ENCODE results near the gene PASK. TPM values are rescaled to one million over a fixed set of nuclear protein-coding genes. Genes with fewer than 3 reads are reported as not detected.
A peak's percentile ranks its signal among the peaks of the same experiment; 100 is the strongest.

Gene PASK
- total RNA-seq, 2 experiments from 2014 or later: 71.3 to 74.8 TPM

- no peak for TF ChIP-seq CTCF (IDR thresholded peaks at IDR 0.05)
- ChIA-PET CTCF (interaction anchor here (1.1 kb wide), 1 partner anchor 39 kb away, joined by 4 read pairs; the partner anchor contains the start of gene PASK), POLR2A (interaction anchor here (0.9 to 4.7 kb wide), 5 partner anchors 9 to 204 kb away, joined by 3 to 38 read pairs (median 11); partner anchors contain the start of genes MTERF4, PASK and PPP1R7)
- peak overlapping the region; percentile 81 for H3K4me3 Mint-ChIP-seq
- no peaks in the 10 kb centered on the region for H3K27me3 Mint-ChIP-seq
- peak overlapping the region; percentile 93 for H3K27ac Mint-ChIP-seq
- intact Hi-C loops (cut with micrococcal nuclease): no loop called here
- peaks cover 38% of the 10 kb centered on the region for H3K36me3 Mint-ChIP-seq (ENCODE audit: low read depth)
- ATAC-seq: peak; percentile 1
- no peak for DNase-seq
- H3K4me1 Mint-ChIP-seq (ENCODE audit: low read depth): peaks cover 56% of the 10 kb centered on the region
- no peaks in the 10 kb centered on the region for H3K9me3 Mint-ChIP-seq
Measured at GRCh38 chr2:241110089-241110606, 39.1 kb downstream of the PASK start.

GRCh38 chr2:241109210-241110088, 39.8 kb downstream of the PASK start:
- DNase-seq (peak; percentile 68), ATAC-seq (peak; percentile 37)
- intact Hi-C loops (cut with micrococcal nuclease): loop anchor here (5.0 kb wide), 1 partner anchor 38 kb away; the partner anchor contains the start of gene PASK
- ChIA-PET CTCF (interaction anchor here (1.1 kb wide), 1 partner anchor 40 kb away, joined by 4 read pairs; the partner anchor contains the start of gene PASK), POLR2A (interaction anchor here (1.0 to 4.7 kb wide), 5 partner anchors 8 to 152 kb away, joined by 3 to 38 read pairs (median 6); partner anchors contain the start of genes MTERF4, PASK and PPP1R7)
- Mint-ChIP-seq H3K27me3 (no peaks in the 10 kb centered on the region), H3K36me3 (ENCODE audit: low read depth) (peaks cover 33% of the 10 kb centered on the region), H3K9me3 (no peaks in the 10 kb centered on the region), H3K4me3 (peak overlapping the region; percentile 81), H3K27ac (peak overlapping the region; percentile 93), H3K4me1 (ENCODE audit: low read depth) (peaks cover 59% of the 10 kb centered on the region)
- no peak for TF ChIP-seq CTCF (IDR thresholded peaks at IDR 0.05)

GRCh38 chr2:241108271-241109209, 40.7 kb downstream of the PASK start:
- CTCF ChIA-PET: interaction anchor here (1.3 kb wide), 1 partner anchor 30 kb away, joined by 3 read pairs; no protein-coding TSS in a partner anchor
- Mint-ChIP-seq H3K27ac (peak overlapping the region; percentile 93), H3K36me3 (ENCODE audit: low read depth) (peaks cover 31% of the 10 kb centered on the region), H3K27me3 (no peaks in the 10 kb centered on the region), H3K4me1 (ENCODE audit: low read depth) (peaks cover 62% of the 10 kb centered on the region), H3K4me3 (peak overlapping the region; percentile 81), H3K9me3 (no peaks in the 10 kb centered on the region)
- no peak for ATAC-seq
- no peak for TF ChIP-seq CTCF (IDR thresholded peaks at IDR 0.05)
- peak; percentile 32 for DNase-seq
- intact Hi-C loops (cut with micrococcal nuclease): loop anchor here (5.0 kb wide), 1 partner anchor 39 kb away; the partner anchor contains the start of gene PASK
- POLR2A ChIA-PET: interaction anchor here (1.0 to 2.9 kb wide), 4 partner anchors 9 to 153 kb away, joined by 3 to 11 read pairs (median 5); partner anchors contain the start of genes PASK and PPP1R7

- Mint-ChIP-seq H3K4me1 (ENCODE audit: low read depth) (peaks cover 57% of the 10 kb centered on the region), H3K27me3 (no peaks in the 10 kb centered on the region), H3K4me3 (no peak overlapping the region), H3K9me3 (no peaks in the 10 kb centered on the region), H3K36me3 (ENCODE audit: low read depth) (peaks cover 26% of the 10 kb centered on the region), H3K27ac (peak overlapping the region; percentile 93)
- DNase-seq (no peak), ATAC-seq (no peak)
- intact Hi-C loops (cut with micrococcal nuclease): loop anchor here (5.0 kb wide), 1 partner anchor 40 kb away; the partner anchor contains the start of gene PASK
- ChIA-PET POLR2A (interaction anchor here (0.8 to 2.2 kb wide), 5 partner anchors 8 to 43 kb away, joined by 3 to 6 read pairs (median 3); partner anchors contain the start of gene PPP1R7), CTCF (interaction anchor here (1.3 kb wide), 1 partner anchor 28 kb away, joined by 3 read pairs; no protein-coding TSS in a partner anchor)
- TF ChIP-seq CTCF (IDR thresholded peaks at IDR 0.05): no peak
Measured at GRCh38 chr2:241107031-241107783, 42.1 kb downstream of the PASK start.

Measured in activated CD8-positive, alpha-beta T cell treated with anti-CD3 and anti-CD28 coated beads for 36 hours (primary cell).